A549 (cell line): Measurements from ENCODE around the gene DAPL1. TPM values are rescaled to one million over a fixed set of nuclear protein-coding genes. Genes with fewer than 3 reads are reported as not detected.

ENCODE experiments used
- ATAC-seq, 2 experiments: fragments of 200-7000 bp in 1 of 2; fragments of >200 bp in 1 of 2; cut with Nextera tagmentation in 1 of 2; cut with Tn5 transposase in 1 of 2; 3 replicates each; pipeline versions ENCODE4 v1.8.0 to v1.9.1; 2018 to 2020; ENCODE audit warnings: mild to moderate bottlenecking in 1 of 2, moderate library complexity in 1 of 2
- CTCF ChIA-PET: fragments of 300-600 bp; sonication (Branson Sonifier 250); formaldehyde crosslinking; extraction: SDS; loops from one replicate; lab custom pipeline; 2021; ENCODE audit warnings: antibody characterized with exemption, inconsistent platforms; lab: Yijun Ruan, JAX
- POLR2A ChIA-PET: fragments of 350-600 bp; formaldehyde crosslinking; extraction: SDS; loops from one replicate; lab custom pipeline; 2021; ENCODE audit warnings: antibody characterized with exemption, inconsistent platforms; lab: Yijun Ruan, JAX
- DNase-seq, 2 experiments: peaks; one replicate each; pipeline versions ENCODE4 v3.0.0 to v3.0.0-alpha.2; 2011 to 2016; ENCODE audit warnings: low read depth in 1 of 2, low spot score in 1 of 2
- FAIRE-seq: peaks from 2 replicates; lab custom pipeline; 2011; peaks lifted over from hg19 to GRCh38; lab: Jason Lieb, UNC
- H3K27ac ChIP-seq, 2 experiments: fragments of >200 bp; sonication (Bioruptor Twin); formaldehyde crosslinking; 3 replicates each; pipeline ENCODE4 v1.5.1; 2016 to 2017
- H3K4me1 ChIP-seq: fragments of >200 bp; sonication (Bioruptor Twin); formaldehyde crosslinking; 3 replicates; pipeline ENCODE4 v1.6.1; 2016
- H3K4me2 ChIP-seq: fragments of >200 bp; sonication (Bioruptor Twin); formaldehyde crosslinking; 3 replicates; pipeline ENCODE4 v1.6.1; 2016
- H3K4me3 ChIP-seq: fragments of >200 bp; sonication (Bioruptor Twin); formaldehyde crosslinking; 3 replicates; pipeline ENCODE4 v1.5.1; 2016
- H3K9me3 ChIP-seq: fragments of >200 bp; sonication (Bioruptor Twin); formaldehyde crosslinking; 3 replicates; pipeline ENCODE4 v1.6.1; 2016
- CHD2 ChIP-seq: fragments of 150-350 bp; IDR thresholded peaks from 2 replicates; pipeline ENCODE4 v1.6.1; 2014; ENCODE audit warnings: low read length; ENCODE audit not compliant: partially characterized antibody
- CTCF ChIP-seq: fragments of >200 bp; sonication (Bioruptor Twin); formaldehyde crosslinking; IDR thresholded peaks from 3 replicates; pipeline ENCODE4 v1.5.1; 2016
- ELK1 ChIP-seq: fragments of 150-350 bp; IDR thresholded peaks from 2 replicates; pipeline ENCODE4 v1.6.1; 2014; ENCODE audit warnings: low read depth, mild to moderate bottlenecking, low read length
- EP300 ChIP-seq, 2 experiments: fragments of >200 bp; sonication (Bioruptor Twin); formaldehyde crosslinking; IDR thresholded peaks; 2 replicates in 1 of 2; 3 replicates in 1 of 2; pipeline ENCODE4 v1.6.1; 2016 to 2017
- GATA3 ChIP-seq: IDR thresholded peaks from 2 replicates; pipeline ENCODE4 v1.6.1; 2012; ENCODE audit warnings: borderline replicate concordance
- HEYL ChIP-seq: fragments of 250-450 bp; sonication (Bioruptor Pico); IDR thresholded peaks from 2 replicates; pipeline ENCODE4 v1.8.0; 2021; ENCODE audit warnings: mild to moderate bottlenecking, moderate library complexity
- HOXA7 ChIP-seq: fragments of 250-450 bp; sonication (Bioruptor Pico); IDR thresholded peaks from 2 replicates; pipeline ENCODE4 v1.5.0; 2020; ENCODE audit warnings: mild to moderate bottlenecking, moderate library complexity
- JUNB ChIP-seq: fragments of >200 bp; sonication (Bioruptor Twin); formaldehyde crosslinking; IDR thresholded peaks from 2 replicates; pipeline ENCODE4 v1.6.1; 2016
- MAFK ChIP-seq: fragments of 450-650 bp; IDR thresholded peaks from 2 replicates; pipeline ENCODE4 v1.6.1; 2014; ENCODE audit not compliant: partially characterized antibody
- NPAS2 ChIP-seq: fragments of 250-450 bp; sonication (Bioruptor Pico); IDR thresholded peaks from 2 replicates; pipeline ENCODE4 v1.8.0; 2022; ENCODE audit warnings: mild to moderate bottlenecking, moderate library complexity, borderline replicate concordance
- POLR2A ChIP-seq: IDR thresholded peaks from 2 replicates; pipeline ENCODE4 v1.6.1; 2012; ENCODE audit warnings: mild to moderate bottlenecking, low read length
- RAD21 ChIP-seq, 2 experiments: fragments of >200 bp in 1 of 2; sonication (Bioruptor Twin) in 1 of 2; formaldehyde crosslinking in 1 of 2; IDR thresholded peaks in 1 of 2; conservative IDR thresholded peaks in 1 of 2; 2 replicates in 1 of 2; 3 replicates in 1 of 2; pipeline ENCODE4 v1.6.1; 2012 to 2018; ENCODE audit warnings: inconsistent platforms in 1 of 2
- RCOR1 ChIP-seq: fragments of 150-350 bp; IDR thresholded peaks from 2 replicates; pipeline ENCODE4 v1.6.1; 2014; ENCODE audit warnings: antibody characterized with exemption, low read length, low read depth
- TFCP2L1 ChIP-seq: fragments of 250-450 bp; sonication (Bioruptor Pico); IDR thresholded peaks from 2 replicates; pipeline ENCODE4 v1.5.0; 2021; ENCODE audit warnings: mild to moderate bottlenecking
- USF2 ChIP-seq: fragments of 450-650 bp; IDR thresholded peaks from 2 replicates; pipeline ENCODE4 v1.6.1; 2014; ENCODE audit warnings: antibody characterized with exemption
- ZFP36 ChIP-seq: fragments of 450-650 bp; IDR thresholded peaks from 2 replicates; pipeline ENCODE4 v1.6.1; 2014; ENCODE audit warnings: borderline replicate concordance; ENCODE audit not compliant: partially characterized antibody
- WGBS: methylation state at CpG from one replicate; pipeline ENCODE4 v1.1.6; 2017; ENCODE audit errors: missing lambda C conversion rate; 5-methylcytosine and 5-hydroxymethylcytosine counted together
- polyA plus RNA-seq, 4 experiments: library from polyadenylated mRNA; depleted of rRNA in 3 of 4; stranded (reverse); fragments of >200 nt; fragmentation: RNase III in 1 of 4; extraction: RNeasy Plus Mini Kit Qiagen cat#74134 plus additional on column Dnase treatment in 1 of 4; gene quantifications; 2 replicates in 3 of 4; 3 replicates in 1 of 4; pipeline ENCODE4 v1.2.3, GENCODE V29; 2011 to 2017

The DAPL1 gene
- polyA plus RNA-seq, 2 of the 4 experiments (the other 2 are of a cell fraction) = not detected

GRCh38 chr2:158796652-158797051 lies 1.5 kb downstream of the DAPL1 start:
- FAIRE-seq (no peak), ATAC-seq (no peak), DNase-seq (no peak)
- CTCF ChIA-PET = no interaction called here
- WGBS = 85% methylated on average over 2 of the region's 2 CpGs
- no peak overlapping the region for H3K4me2 ChIP-seq
- TF ChIP-seq USF2 (no peak), ZFP36 (no peak), MAFK (no peak), CTCF (no peak), JUNB (no peak), EP300 (IDR thresholded peaks at IDR 0.05) (no peak), ELK1 (no peak)
- TF ChIP-seq, all 56 proteins: peak for 0
- no peak overlapping the region for H3K27ac ChIP-seq
- H3K9me3 ChIP-seq = no peaks in the 10 kb centered on the region
- POLR2A ChIA-PET = no interaction called here
- H3K4me1 ChIP-seq = no peaks in the 10 kb centered on the region
- H3K4me3 ChIP-seq = no peak overlapping the region

DNA sequence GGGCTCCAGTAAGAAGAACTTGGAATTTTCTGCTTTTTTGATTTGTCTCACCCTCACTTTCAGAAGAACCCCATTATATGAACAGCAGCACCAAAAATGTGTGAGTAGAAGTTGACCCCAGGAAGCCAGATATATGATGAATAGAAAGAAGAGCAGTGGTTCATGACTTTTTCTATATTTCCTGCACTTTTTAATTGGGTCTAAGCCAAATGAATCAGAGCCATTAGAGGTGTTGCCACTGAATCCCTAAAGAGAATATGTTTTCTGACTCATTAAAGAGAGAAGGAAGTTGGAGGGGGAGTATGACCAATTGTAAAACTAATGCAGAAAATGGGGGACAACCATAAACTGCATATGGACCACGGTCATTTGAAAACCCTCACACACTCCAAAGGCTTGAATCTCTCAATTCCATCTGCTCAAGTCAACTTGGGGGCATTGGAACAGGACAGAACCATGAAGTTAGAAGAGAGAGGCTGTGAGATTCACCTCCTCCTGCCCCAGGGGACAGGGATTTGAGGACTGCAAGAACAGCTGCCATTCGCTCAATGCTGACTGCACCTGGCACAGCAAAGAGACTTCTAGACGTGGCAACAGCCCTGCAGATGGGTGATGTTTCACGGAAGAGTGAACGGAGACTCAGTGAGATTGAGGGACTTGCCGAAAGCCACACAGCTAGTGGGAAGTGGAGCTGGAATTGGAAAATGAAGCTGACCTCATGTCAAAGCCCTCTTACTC lies 3.0 kb downstream of the DAPL1 start:
- Histone ChIP-seq H3K4me1 (no peaks in the 10 kb centered on the region), H3K9me3 (no peaks in the 10 kb centered on the region), H3K27ac (no peak overlapping the region), H3K4me3 (no peak overlapping the region), H3K4me2 (no peak overlapping the region)
- ATAC-seq = no peak
- no peak for DNase-seq
- ChIA-PET CTCF (interaction anchor here (1.2 to 1.4 kb wide), 2 partner anchors 44 to 1461 kb away, joined by 3 to 4 read pairs; no protein-coding TSS in a partner anchor), POLR2A (no interaction called here)
- no peak for FAIRE-seq
- WGBS = 56% methylated on average over 6 of the region's 6 CpGs
- TF ChIP-seq RCOR1 = no peak

DNA sequence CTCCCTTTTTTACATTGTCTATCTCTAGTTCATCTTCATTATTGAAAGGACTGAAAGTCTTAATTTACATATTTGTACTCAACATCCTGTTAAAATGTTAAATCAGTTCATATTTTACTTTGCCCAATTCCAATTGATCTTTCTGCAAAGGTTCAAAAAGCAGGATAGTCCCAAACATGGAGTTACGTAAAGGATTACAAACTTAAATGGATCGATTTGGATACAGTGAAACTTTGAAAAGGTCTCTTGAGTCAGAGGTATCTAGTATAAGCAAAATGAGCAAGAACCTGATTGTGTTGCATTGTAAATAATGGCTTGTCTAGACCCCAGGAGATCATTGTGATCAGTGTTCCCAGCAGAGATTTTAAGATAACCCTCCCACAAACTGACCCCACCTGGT lies 4.1 kb downstream of the DAPL1 start:
- DNase-seq = no peak
- no peaks in the 10 kb centered on the region for H3K9me3 ChIP-seq
- no peak for TF ChIP-seq TFCP2L1 (CRISPR knock-in tag)
- POLR2A ChIA-PET = no interaction called here
- no peak overlapping the region for H3K27ac ChIP-seq
- no peak overlapping the region for H3K4me2 ChIP-seq
- H3K4me3 ChIP-seq = no peak overlapping the region
- no peak for ATAC-seq
- FAIRE-seq = no peak
- CTCF ChIA-PET = interaction anchor here (0.7 to 1.4 kb wide), 2 partner anchors 45 to 76 kb away, joined by 3 to 4 read pairs; no protein-coding TSS in a partner anchor
- no peaks in the 10 kb centered on the region for H3K4me1 ChIP-seq
- 42% methylated on average over 2 of the region's 2 CpGs for WGBS

DNA sequence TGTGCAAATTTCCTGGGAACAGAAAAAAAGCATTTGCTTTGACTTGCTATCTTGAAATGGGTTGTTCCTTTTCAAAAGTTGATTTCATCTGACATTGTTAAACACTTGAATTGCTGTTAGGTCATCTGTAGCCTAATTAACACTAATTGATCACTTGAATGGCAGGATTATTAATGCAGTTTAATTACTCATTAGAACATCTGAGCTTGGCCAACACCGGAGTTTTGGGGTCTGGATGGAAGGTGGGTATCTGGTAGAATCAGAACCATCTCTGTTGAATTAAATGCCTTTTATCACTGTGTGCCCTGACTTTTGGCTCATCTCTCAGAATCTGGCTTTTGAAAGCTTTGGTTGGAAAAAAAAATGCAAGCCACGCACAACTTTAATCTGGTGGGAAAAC lies 8.4 kb downstream of the DAPL1 start:
- H3K4me3 ChIP-seq = no peak overlapping the region
- H3K9me3 ChIP-seq = no peaks in the 10 kb centered on the region
- ChIA-PET POLR2A (no interaction called here), CTCF (interaction anchor here (1.4 to 2.4 kb wide), 2 partner anchors 8 to 9 kb away, joined by 5 to 8 read pairs; partner anchors contain the start of gene DAPL1)
- WGBS = 67% methylated on average over 2 of the region's 2 CpGs
- FAIRE-seq (no peak), ATAC-seq (no peak), DNase-seq (no peak)
- no peak overlapping the region for H3K4me2 ChIP-seq
- TF ChIP-seq RAD21 (conservative IDR thresholded peaks at IDR 0.05 in 1 of 2, IDR thresholded peaks at IDR 0.05 in 1 of 2) = no peak
- no peak for TF ChIP-seq CHD2
- no peak for TF ChIP-seq NPAS2 (CRISPR knock-in tag)
- no peak for TF ChIP-seq POLR2A
- no peak for TF ChIP-seq HEYL (CRISPR knock-in tag)
- no peak for TF ChIP-seq HOXA7 (CRISPR knock-in tag)
- TF ChIP-seq GATA3 = no peak
- TF ChIP-seq RCOR1 = no peak
- H3K4me1 ChIP-seq = no peaks in the 10 kb centered on the region
- H3K27ac ChIP-seq = no peak overlapping the region
